GM12873 (cell line): Measurements from ENCODE around the gene ZNHIT1.

Experiments
- CTCF ChIP-seq: IDR thresholded peaks from 2 replicates; pipeline ENCODE4 v1.5.1; 2012; ENCODE audit warnings: low read depth, mild to moderate bottlenecking, moderate library complexity, low read length, control low read depth; ENCODE audit not compliant: insufficient read depth; ENCODE audit errors: missing control alignments

Gene ZNHIT1

DNA sequence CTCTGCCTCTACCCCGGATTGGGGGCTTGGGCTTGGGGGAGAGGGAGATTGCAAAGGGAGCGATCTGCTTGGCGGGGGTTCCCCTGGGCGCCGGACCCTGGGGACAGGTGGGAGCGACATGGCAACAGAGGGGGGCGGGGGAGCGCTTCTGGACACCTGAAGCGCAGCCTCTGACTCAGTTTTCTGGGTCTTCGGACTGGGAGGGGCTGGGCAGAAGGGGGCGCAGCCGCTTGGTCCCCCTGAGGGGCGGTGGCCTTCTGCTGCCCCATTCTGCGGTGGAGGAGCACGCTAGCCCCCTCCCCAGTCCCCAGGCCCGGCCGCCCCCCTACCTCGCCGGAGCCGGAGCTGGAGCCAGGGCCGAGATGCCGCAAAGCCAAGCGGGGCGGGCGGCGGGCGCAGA, 38.3 kb upstream of the ZNHIT1 start:
- no peak for TF ChIP-seq CTCF

DNA sequence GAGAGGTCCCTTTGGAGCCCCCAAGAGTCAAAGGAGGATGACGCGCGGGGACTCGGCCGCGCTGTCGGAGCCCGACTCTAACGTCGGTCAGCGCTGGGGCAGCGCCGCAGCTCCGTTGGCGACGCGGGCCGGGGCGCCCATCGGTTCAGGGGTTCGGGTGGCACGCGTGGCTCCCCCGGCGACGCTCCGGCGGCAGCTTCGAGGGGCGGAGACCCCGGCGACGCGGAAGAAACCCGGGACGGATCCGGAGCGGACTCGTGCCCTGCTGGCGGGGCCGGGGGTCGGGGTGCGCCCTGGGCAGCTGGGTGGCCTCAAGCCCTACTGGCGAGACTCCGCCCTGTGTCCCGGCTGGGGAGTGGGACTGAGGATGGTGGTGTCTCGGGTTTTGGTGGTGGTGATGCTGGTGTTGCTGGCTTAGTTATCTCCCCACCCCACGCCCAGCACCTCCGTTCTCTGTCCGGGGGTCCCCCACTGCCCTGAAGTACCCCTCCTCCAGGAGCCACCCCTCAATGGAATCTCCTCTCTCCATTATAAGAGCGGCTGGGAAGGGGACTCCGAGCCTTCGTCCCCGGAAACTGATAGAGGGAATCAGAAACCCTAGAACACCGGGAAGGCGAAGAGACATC, 37.7 kb upstream of the ZNHIT1 start, which contains the start of gene NAT16:
TSS of gene NAT16 (minus strand) at position 164 of the 626 bp plus-strand sequence. CDS start 5,486 bp downstream, outside the sequence.
- no peak for TF ChIP-seq CTCF

GRCh38 chr7:101185258-101185839, 32.6 kb upstream of the ZNHIT1 start:
- TF ChIP-seq CTCF: no peak

DNA sequence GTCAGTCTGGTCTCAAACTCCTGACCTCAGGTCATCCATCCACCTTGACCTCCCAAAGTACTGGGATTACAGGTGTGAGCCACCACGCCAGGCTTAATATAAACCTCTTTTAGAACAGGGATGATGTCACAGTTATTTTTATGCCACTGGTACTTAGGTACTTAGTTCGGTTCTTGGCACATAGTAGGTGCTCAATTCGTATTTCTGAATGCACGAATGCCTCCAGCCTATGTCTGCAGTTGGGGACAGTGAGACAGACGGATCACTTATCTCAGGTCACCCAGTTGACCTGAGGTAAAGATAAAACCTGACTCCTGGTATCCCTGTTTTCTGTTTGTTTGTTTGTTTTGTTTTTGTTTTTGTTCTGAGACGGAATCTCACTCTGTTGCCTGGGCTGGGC, 31.8 kb upstream of the ZNHIT1 start:
- TF ChIP-seq CTCF: no peak

DNA sequence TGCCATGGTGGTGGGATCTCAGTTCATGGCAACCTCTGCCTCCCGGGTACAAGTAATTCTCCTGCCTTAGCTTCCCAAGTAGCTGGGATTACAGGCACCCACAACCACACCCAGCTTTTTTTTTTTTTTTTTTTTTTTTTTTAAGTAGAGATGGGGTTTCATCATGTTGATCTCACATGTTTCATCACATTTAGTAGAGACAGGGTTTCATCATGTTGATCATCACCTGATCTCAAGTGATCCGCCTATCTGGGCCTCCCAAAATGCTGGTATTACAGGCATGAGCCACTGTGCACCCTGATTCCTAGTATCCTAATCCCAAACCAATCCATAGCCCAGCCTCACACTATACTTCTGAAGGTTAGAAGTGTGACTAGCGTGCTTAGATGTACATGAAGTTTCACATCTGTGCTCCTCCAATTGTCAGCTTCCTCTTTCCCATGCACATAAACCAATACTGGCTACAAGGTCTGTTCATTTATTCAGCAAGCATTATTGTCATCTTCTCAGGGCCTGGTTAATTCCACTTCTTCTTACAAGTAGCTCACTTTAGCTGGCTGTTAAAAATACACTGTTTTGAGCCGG, 31.0 kb upstream of the ZNHIT1 start:
- TF ChIP-seq CTCF: no peak

GRCh38 chr7:101189109-101189508, 28.9 kb upstream of the ZNHIT1 start:
- no peak for TF ChIP-seq CTCF

DNA sequence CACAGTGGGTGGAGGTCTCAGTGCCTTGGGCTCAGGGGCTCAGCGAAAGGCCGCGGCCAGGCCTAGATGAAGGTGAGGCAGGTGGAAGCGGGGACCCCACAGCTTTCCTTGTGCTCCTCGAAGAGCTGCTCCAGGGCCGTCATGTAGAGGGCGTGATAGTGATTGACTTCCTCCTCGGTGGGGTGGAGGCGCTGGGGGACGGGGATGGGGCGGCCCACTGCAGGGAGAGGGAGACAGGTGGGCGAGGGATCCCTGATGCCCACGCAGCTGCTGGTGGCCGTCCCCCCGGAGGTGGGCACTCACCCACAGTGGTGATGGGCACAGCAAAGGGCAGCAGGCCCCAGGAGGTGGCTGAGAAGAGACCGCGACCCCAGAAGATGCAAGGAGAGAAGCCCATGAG, 22.1 kb upstream of the ZNHIT1 start:
- TF ChIP-seq CTCF: no peak
